Forelimb muscle (tissue), 1 donor: ENCODE data around the gene STX10. TPM values are rescaled to one million over a fixed set of nuclear protein-coding genes. Genes with fewer than 3 reads are reported as not detected.
"Not testable (repeated sequence)": the region's sequence is repeated elsewhere in the genome, so short reads cannot be mapped to it uniquely, and the experiment has no call there.

Experiments used
- DNase-seq: peaks from one replicate; pipeline ENCODE4 v3.0.0-alpha.2; 2013; ENCODE audit warnings: low read depth
- polyA plus RNA-seq: library from polyadenylated mRNA; unstranded; fragments of 120-200 nt; gene quantifications from one replicate; pipeline ENCODE4 v1.2.1, GENCODE V29; 2013; ENCODE audit not compliant: insufficient read length

STX10 gene
- 33.6 TPM for polyA plus RNA-seq

GRCh38 chr19:13150187-13150930 lies at the start of gene STX10, which contains the start of gene IER2:
TSS of gene STX10 (minus strand) at chr19:13150375. CDS start at chr19:13150173, 202 bp downstream.
TSS of gene IER2 (plus strand) at chr19:13150411. CDS start at chr19:13153187, 2,776 bp downstream.
- no peak for DNase-seq

GRCh38 chr19:13198634-13199033 lies 48.5 kb upstream of the STX10 start:
- no peak for DNase-seq

GRCh38 chr19:13195678-13196077 lies 45.5 kb upstream of the STX10 start:
- no peak for DNase-seq

GRCh38 chr19:13190781-13191540 lies 40.8 kb upstream of the STX10 start:
- DNase-seq: no peak

GRCh38 chr19:13189600-13189999 lies 39.4 kb upstream of the STX10 start:
- no peak for DNase-seq

- DNase-seq: no peak
Observed at GRCh38 chr19:13187419-13187818, 37.2 kb upstream of the STX10 start.

- not testable (repeated sequence) for DNase-seq
Observed at GRCh38 chr19:13186688-13187087, 36.5 kb upstream of the STX10 start.

GRCh38 chr19:13185763-13186657 lies 35.8 kb upstream of the STX10 start:
- DNase-seq: not testable (repeated sequence)

- DNase-seq: not testable (repeated sequence)
Observed at GRCh38 chr19:13184926-13185325, 34.8 kb upstream of the STX10 start.

- no peak for DNase-seq
Observed at GRCh38 chr19:13181747-13182388, 31.7 kb upstream of the STX10 start.

GRCh38 chr19:13178291-13178690 lies 28.1 kb upstream of the STX10 start:
- DNase-seq: not testable (repeated sequence)

- not testable (repeated sequence) for DNase-seq
Observed at GRCh38 chr19:13177584-13177983, 27.4 kb upstream of the STX10 start.

GRCh38 chr19:13176345-13176744 lies 26.2 kb upstream of the STX10 start:
- DNase-seq: no peak

GRCh38 chr19:13173139-13173737 lies 23.1 kb upstream of the STX10 start:
- DNase-seq: no peak

GRCh38 chr19:13172346-13173138 lies 22.4 kb upstream of the STX10 start:
- no peak for DNase-seq

- no peak for DNase-seq
Observed at GRCh38 chr19:13171146-13171545, 21.0 kb upstream of the STX10 start.

GRCh38 chr19:13169769-13170168 lies 19.6 kb upstream of the STX10 start:
- DNase-seq: no peak

GRCh38 chr19:13166151-13166550 lies 16.0 kb upstream of the STX10 start:
- not testable (repeated sequence) for DNase-seq

GRCh38 chr19:13165162-13165997 lies 15.2 kb upstream of the STX10 start:
- no peak for DNase-seq
